HG02763 (cell line): ENCODE measurements around the gene FAM241A.
"Not testable (repeated sequence)": the region's sequence is repeated elsewhere in the genome, so short reads cannot be mapped to it uniquely, and the experiment has no call there.

ENCODE experiments used
- ATAC-seq: cut with Tn5 transposase; IDR thresholded peaks from one replicate; pipeline ENCODE4 v1.9.1; 2021; ENCODE audit warnings: mild to moderate bottlenecking, moderate library complexity; ENCODE audit not compliant: unreplicated experiment

The FAM241A gene

GRCh38 chr4:112136551-112136950 lies 8.7 kb upstream of the FAM241A start:
- no peak for ATAC-seq

GRCh38 chr4:112138538-112138937 lies 6.7 kb upstream of the FAM241A start:
- ATAC-seq = no peak

- ATAC-seq = no peak
These were observed 4.7 kb upstream of the FAM241A start for GRCh38 chr4:112140536-112140935.

GRCh38 chr4:112141366-112142138 lies 3.7 kb upstream of the FAM241A start:
- ATAC-seq = no peak

- no peak for ATAC-seq
These were observed 3.1 kb upstream of the FAM241A start for GRCh38 chr4:112142182-112142581.

GRCh38 chr4:112143781-112144180 lies 1.5 kb upstream of the FAM241A start:
- ATAC-seq = no peak

GRCh38 chr4:112144546-112145325 lies 518 bp upstream of the FAM241A start:
- ATAC-seq = no peak

- ATAC-seq = peak; percentile 50
These were observed 692 bp downstream of the FAM241A start for GRCh38 chr4:112145790-112146501.

GRCh38 chr4:112146502-112146813 lies 1.2 kb downstream of the FAM241A start:
- no peak for ATAC-seq

- no peak for ATAC-seq
These were observed 2.4 kb downstream of the FAM241A start for GRCh38 chr4:112147697-112148096.

- ATAC-seq = no peak
These were observed 5.7 kb downstream of the FAM241A start for GRCh38 chr4:112150920-112151319.

- no peak for ATAC-seq
These were observed 7.3 kb downstream of the FAM241A start for GRCh38 chr4:112152521-112152920.

GRCh38 chr4:112153211-112153791 lies 8.0 kb downstream of the FAM241A start:
- ATAC-seq = no peak

GRCh38 chr4:112156112-112156511 lies 10.9 kb downstream of the FAM241A start:
- no peak for ATAC-seq

GRCh38 chr4:112156553-112156952 lies 11.3 kb downstream of the FAM241A start:
- no peak for ATAC-seq

GRCh38 chr4:112163706-112164105 lies 18.5 kb downstream of the FAM241A start:
- not testable (repeated sequence) for ATAC-seq

- no peak for ATAC-seq
These were observed 22.5 kb downstream of the FAM241A start for GRCh38 chr4:112167794-112168193.

GRCh38 chr4:112168719-112169500 lies 23.7 kb downstream of the FAM241A start:
- no peak for ATAC-seq

- ATAC-seq = no peak
These were observed 25.3 kb downstream of the FAM241A start for GRCh38 chr4:112170451-112170993.

GRCh38 chr4:112171051-112171763 lies 26.0 kb downstream of the FAM241A start:
- ATAC-seq = not testable (repeated sequence)
